Fibroblast of lung (primary cell): ENCODE data around the gene RAPGEF6. TPM values are rescaled to one million over a fixed set of nuclear protein-coding genes. Genes with fewer than 3 reads are reported as not detected.

Experiments used
- DNase-seq, 2 donors: peaks; one replicate each; pipeline versions ENCODE4 v3.0.0 to v3.0.0-alpha.2; 2010; ENCODE audit warnings: low read depth in 2 of 2
- H2AFZ ChIP-seq: 2 replicates; pipeline ENCODE4 v1.5.1; 2012; ENCODE audit warnings: low read length, control low read depth, inconsistent platforms
- H3K27ac ChIP-seq: 2 replicates; pipeline ENCODE4 v1.5.1; 2011; ENCODE audit warnings: low read length, control low read depth; ENCODE audit not compliant: insufficient read depth
- H3K27me3 ChIP-seq: 2 replicates; pipeline ENCODE4 v1.5.1; 2011; ENCODE audit warnings: mild to moderate bottlenecking, low read length; ENCODE audit not compliant: control insufficient read depth, insufficient read depth
- H3K36me3 ChIP-seq: 2 replicates; pipeline ENCODE4 v1.5.1; 2011; ENCODE audit warnings: low read length; ENCODE audit not compliant: control insufficient read depth, insufficient read depth
- H3K4me1 ChIP-seq: 2 replicates; pipeline ENCODE4 v1.5.1; 2011; ENCODE audit warnings: low read length; ENCODE audit not compliant: control insufficient read depth, insufficient read depth; ENCODE audit errors: extremely low read depth
- H3K4me2 ChIP-seq: 2 replicates; pipeline ENCODE4 v1.5.1; 2011; ENCODE audit warnings: low read length, control low read depth; ENCODE audit not compliant: insufficient read depth; ENCODE audit errors: extremely low read depth
- H3K4me3 ChIP-seq, 4 experiments: fragments of 200-600 bp in 1 of 4; sonication (generic) in 1 of 4; replicated peaks in 1 of 4; 2 replicates each; pipeline ENCODE4 v1.5.1; 2011 to 2016; ENCODE audit warnings: low read length in 4 of 4, low read depth in 3 of 4, mild to moderate bottlenecking in 3 of 4, control low read depth in 2 of 4, inconsistent platforms in 1 of 4, mixed read lengths in 1 of 4; ENCODE audit not compliant: insufficient read depth in 1 of 4; ENCODE audit errors: control extremely low read depth in 1 of 4
- H3K79me2 ChIP-seq: 2 replicates; pipeline ENCODE4 v1.5.1; 2012; ENCODE audit warnings: mild to moderate bottlenecking, low read length, inconsistent platforms; ENCODE audit not compliant: control insufficient read depth, insufficient read depth
- H3K9ac ChIP-seq: 2 replicates; pipeline ENCODE4 v1.5.1; 2011; ENCODE audit warnings: mild to moderate bottlenecking, low read length, control low read depth; ENCODE audit not compliant: insufficient read depth
- H3K9me3 ChIP-seq: 2 replicates; pipeline ENCODE4 v1.5.1; 2012; ENCODE audit warnings: low read depth, low read length; ENCODE audit not compliant: control insufficient read depth, insufficient read depth
- H4K20me1 ChIP-seq: 2 replicates; pipeline ENCODE4 v1.5.1; 2011; ENCODE audit warnings: low read length; ENCODE audit not compliant: control insufficient read depth, insufficient read depth; ENCODE audit errors: extremely low read depth
- CTCF ChIP-seq, 2 donors: IDR thresholded peaks in 1 of 2; conservative IDR thresholded peaks in 1 of 2; 1 replicate in 1 of 2; 2 replicates in 1 of 2; pipeline ENCODE4 v1.5.1; 2011 to 2012; ENCODE audit warnings: low read length in 2 of 2, control low read depth in 1 of 2, inconsistent platforms in 1 of 2, low read depth in 1 of 2, mild to moderate bottlenecking in 1 of 2
- EZH2 ChIP-seq: IDR thresholded peaks from 2 replicates; pipeline ENCODE4 v1.5.1; 2012; ENCODE audit warnings: low read length, control low read depth, mild to moderate bottlenecking; ENCODE audit errors: missing control alignments
- polyA plus RNA-seq, 2 donors: library from polyadenylated mRNA; depleted of rRNA in 1 of 2; stranded (reverse) in 1 of 2; unstranded in 1 of 2; fragments of >200 nt; gene quantifications; 2 replicates each; pipeline ENCODE4 v1.2.1, GENCODE V29; 2011 to 2012; ENCODE audit warnings: missing spikeins in 1 of 2
- total RNA-seq: library from RNA; depleted of rRNA; stranded (reverse); fragments of >200 nt; gene quantifications from 2 replicates; pipeline ENCODE4 v1.2.1, GENCODE V29; 2014

RAPGEF6 gene
- total and polyA plus RNA-seq, 2 donors (not counting 1 experiment from before 2014, with no cell fraction given), result 10.2 to 35.7 TPM

- no peak for TF ChIP-seq CTCF (conservative IDR thresholded peaks at IDR 0.05 in 1 of 2, IDR thresholded peaks at IDR 0.05 in 1 of 2; ENCODE audit: low read depth in 1 of 2, low read length in 2 of 2)
- TF ChIP-seq EZH2, result no peak
- Histone ChIP-seq H3K4me2 (no peak overlapping the region), H3K27me3 (no peaks in the 10 kb centered on the region), H4K20me1 (no peaks in the 10 kb centered on the region), H3K36me3 (no peaks in the 10 kb centered on the region), H3K79me2 (peaks cover 70% of the 10 kb centered on the region), H3K4me3 (no peak overlapping the region), H2AFZ (no peak overlapping the region), H3K9ac (no peak overlapping the region), H3K9me3 (no peaks in the 10 kb centered on the region), H3K4me1 (no peaks in the 10 kb centered on the region), H3K27ac (no peak overlapping the region)
- no peak for DNase-seq
Observed at GRCh38 chr5:131619102-131619501, 15.9 kb downstream of the RAPGEF6 start.

DNA sequence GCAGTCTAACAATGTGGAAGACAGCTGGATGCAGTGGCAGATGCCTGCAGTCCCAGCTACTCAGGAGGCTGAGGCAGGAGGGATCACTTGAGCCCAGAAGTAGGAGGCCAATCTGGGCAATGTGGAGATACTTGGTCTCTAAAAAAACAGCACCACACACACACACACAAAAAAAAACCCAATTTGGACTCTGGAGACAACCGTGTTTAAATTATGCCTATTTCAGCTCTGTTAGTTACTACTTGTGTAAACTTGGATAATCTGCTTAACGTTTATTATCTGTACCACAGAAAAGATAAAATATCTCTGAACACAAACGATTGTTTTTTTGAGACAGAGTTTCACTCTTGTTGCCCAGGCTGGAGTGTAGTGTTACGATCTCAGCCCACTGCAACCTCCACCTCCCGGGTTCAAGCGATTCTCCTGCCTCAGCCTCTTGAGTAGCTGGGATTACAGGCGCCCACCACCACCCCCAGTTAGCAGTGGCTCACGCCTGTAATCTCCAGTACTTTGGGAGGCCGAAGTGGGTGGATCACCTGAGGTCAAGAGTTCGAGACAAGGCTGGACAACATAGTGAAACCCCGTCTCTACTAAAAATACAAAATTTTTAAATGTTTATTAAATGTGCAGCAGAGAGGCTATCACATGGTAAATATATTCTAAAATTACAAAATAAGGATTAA, 17.7 kb downstream of the RAPGEF6 start:
- Histone ChIP-seq H3K36me3 (no peaks in the 10 kb centered on the region), H3K27ac (no peak overlapping the region), H3K27me3 (no peaks in the 10 kb centered on the region), H3K79me2 (peaks cover 75% of the 10 kb centered on the region), H3K4me2 (no peak overlapping the region), H2AFZ (no peak overlapping the region), H3K4me1 (no peaks in the 10 kb centered on the region), H4K20me1 (no peaks in the 10 kb centered on the region), H3K9ac (no peak overlapping the region), H3K9me3 (no peaks in the 10 kb centered on the region), H3K4me3 (no peak overlapping the region)
- no peak for DNase-seq
- no peak for TF ChIP-seq EZH2
- no peak for TF ChIP-seq CTCF (conservative IDR thresholded peaks at IDR 0.05 in 1 of 2, IDR thresholded peaks at IDR 0.05 in 1 of 2; ENCODE audit: low read depth in 1 of 2, low read length in 2 of 2)

- Histone ChIP-seq H3K27me3 (no peaks in the 10 kb centered on the region), H3K27ac (no peak overlapping the region), H2AFZ (no peak overlapping the region), H4K20me1 (no peaks in the 10 kb centered on the region), H3K36me3 (no peaks in the 10 kb centered on the region), H3K4me2 (no peak overlapping the region), H3K4me1 (no peaks in the 10 kb centered on the region), H3K9ac (no peak overlapping the region), H3K4me3 (no peak overlapping the region), H3K9me3 (no peaks in the 10 kb centered on the region), H3K79me2 (peaks cover 73% of the 10 kb centered on the region)
- no peak for DNase-seq
- TF ChIP-seq EZH2, result no peak
- TF ChIP-seq CTCF (conservative IDR thresholded peaks at IDR 0.05 in 1 of 2, IDR thresholded peaks at IDR 0.05 in 1 of 2; ENCODE audit: low read depth in 1 of 2, low read length in 2 of 2), result no peak
Observed at GRCh38 chr5:131615957-131616356, 19.1 kb downstream of the RAPGEF6 start.
